HK-2 (cell line): Measurements from ENCODE around the gene ADGRL1.
"Not testable (repeated sequence)": the region's sequence is repeated elsewhere in the genome, so short reads cannot be mapped to it uniquely, and the experiment has no call there.

ENCODE experiments used
- DNase-seq: peaks from one replicate; pipeline ENCODE4 v3.0.0-alpha.2; 2018; ENCODE audit not compliant: unreplicated experiment

ADGRL1 gene

GRCh38 chr19:14189415-14189814, 16.6 kb downstream of the ADGRL1 start:
- no peak for DNase-seq

GRCh38 chr19:14188086-14188485, 17.9 kb downstream of the ADGRL1 start:
- not testable (repeated sequence) for DNase-seq

- DNase-seq, result no peak
Measured at GRCh38 chr19:14187561-14187960, 18.4 kb downstream of the ADGRL1 start.

GRCh38 chr19:14186684-14187083, 19.3 kb downstream of the ADGRL1 start:
- not testable (repeated sequence) for DNase-seq

- DNase-seq, result not testable (repeated sequence)
Measured at GRCh38 chr19:14185691-14186090, 20.3 kb downstream of the ADGRL1 start.

- no peak for DNase-seq
Measured at GRCh38 chr19:14185158-14185557, 20.8 kb downstream of the ADGRL1 start.

GRCh38 chr19:14183741-14184350, 22.1 kb downstream of the ADGRL1 start:
- DNase-seq, result no peak

GRCh38 chr19:14182476-14182875, 23.5 kb downstream of the ADGRL1 start:
- no peak for DNase-seq

GRCh38 chr19:14181906-14182305, 24.1 kb downstream of the ADGRL1 start:
- no peak for DNase-seq

GRCh38 chr19:14181199-14181598, 24.8 kb downstream of the ADGRL1 start:
- DNase-seq, result not testable (repeated sequence)

GRCh38 chr19:14177496-14178074, 28.4 kb downstream of the ADGRL1 start:
- DNase-seq, result no peak

GRCh38 chr19:14175351-14175792, 30.6 kb downstream of the ADGRL1 start:
- DNase-seq, result no peak

GRCh38 chr19:14174883-14175282, 31.1 kb downstream of the ADGRL1 start:
- no peak for DNase-seq

GRCh38 chr19:14168993-14169392, 37.0 kb downstream of the ADGRL1 start:
- DNase-seq, result no peak

- DNase-seq, result no peak
Measured at GRCh38 chr19:14168259-14168972, 37.6 kb downstream of the ADGRL1 start.

GRCh38 chr19:14167576-14168138, 38.3 kb downstream of the ADGRL1 start:
- no peak for DNase-seq

- DNase-seq, result no peak
Measured at GRCh38 chr19:14166999-14167575, 38.9 kb downstream of the ADGRL1 start.

- no peak for DNase-seq
Measured at GRCh38 chr19:14165990-14166830, 39.8 kb downstream of the ADGRL1 start.

- no peak for DNase-seq
Measured at GRCh38 chr19:14164724-14165493, 41.1 kb downstream of the ADGRL1 start.

- no peak for DNase-seq
Measured at GRCh38 chr19:14164082-14164481, 41.9 kb downstream of the ADGRL1 start.

- DNase-seq, result no peak
Measured at GRCh38 chr19:14162871-14163297, 43.1 kb downstream of the ADGRL1 start.
